GM19099 (cell line): ENCODE results near the gene MACROD2.

Source experiments
- POLR2A ChIP-seq: IDR thresholded peaks from 3 replicates; pipeline ENCODE4 v1.6.1; 2011; ENCODE audit warnings: low read depth; ENCODE audit not compliant: insufficient read length; ENCODE audit errors: extremely low read depth

Gene MACROD2

GRCh38 chr20:14698605-14699373 is 703.5 kb downstream of the MACROD2 start:
- no peak for TF ChIP-seq POLR2A

GRCh38 chr20:14700639-14700960 is 705.3 kb downstream of the MACROD2 start:
- no peak for TF ChIP-seq POLR2A

- TF ChIP-seq POLR2A, result no peak
These were observed 706.0 kb downstream of the MACROD2 start for GRCh38 chr20:14701326-14701725.

- no peak for TF ChIP-seq POLR2A
These were observed 711.2 kb downstream of the MACROD2 start for GRCh38 chr20:14706555-14706954.

- TF ChIP-seq POLR2A, result no peak
These were observed 711.8 kb downstream of the MACROD2 start for GRCh38 chr20:14707026-14707680.

GRCh38 chr20:14707865-14708596 is 712.7 kb downstream of the MACROD2 start:
- TF ChIP-seq POLR2A, result no peak

- TF ChIP-seq POLR2A, result no peak
These were observed 714.1 kb downstream of the MACROD2 start for GRCh38 chr20:14709439-14709838.

GRCh38 chr20:14710951-14711350 is 715.6 kb downstream of the MACROD2 start:
- TF ChIP-seq POLR2A, result no peak

- no peak for TF ChIP-seq POLR2A
These were observed 716.3 kb downstream of the MACROD2 start for GRCh38 chr20:14711652-14712051.

GRCh38 chr20:14712302-14712739 is 717.0 kb downstream of the MACROD2 start:
- no peak for TF ChIP-seq POLR2A

- no peak for TF ChIP-seq POLR2A
These were observed 720.1 kb downstream of the MACROD2 start for GRCh38 chr20:14715400-14715799.

GRCh38 chr20:14716351-14716801 is 721.1 kb downstream of the MACROD2 start:
- no peak for TF ChIP-seq POLR2A

GRCh38 chr20:14717134-14717999 is 722.1 kb downstream of the MACROD2 start:
- TF ChIP-seq POLR2A, result no peak

- TF ChIP-seq POLR2A, result no peak
These were observed 724.9 kb downstream of the MACROD2 start for GRCh38 chr20:14720251-14720650.
